ENCODE data around the gene CDC5L.
"Not testable (repeated sequence)": the region's sequence is repeated elsewhere in the genome, so short reads cannot be mapped to it uniquely, and the experiment has no call there.

The CDC5L gene

GRCh38 chr6:44422531-44422930 lies 35.0 kb downstream of the CDC5L start:
- no peak for DNase-seq

- no peak for DNase-seq
These were observed 35.8 kb downstream of the CDC5L start for GRCh38 chr6:44423306-44423705.

GRCh38 chr6:44425951-44426350 lies 38.4 kb downstream of the CDC5L start:
- DNase-seq: no peak

GRCh38 chr6:44428682-44429081 lies 41.2 kb downstream of the CDC5L start:
- DNase-seq: no peak

GRCh38 chr6:44430326-44430725 lies 42.8 kb downstream of the CDC5L start:
- DNase-seq: no peak

- no peak for DNase-seq
These were observed 43.7 kb downstream of the CDC5L start for GRCh38 chr6:44431118-44431725.

GRCh38 chr6:44432227-44432626 lies 44.7 kb downstream of the CDC5L start:
- DNase-seq: no peak

- no peak for DNase-seq
These were observed 45.2 kb downstream of the CDC5L start for GRCh38 chr6:44432726-44433125.

GRCh38 chr6:44435500-44435899 lies 48.0 kb downstream of the CDC5L start:
- DNase-seq: no peak

- DNase-seq: no peak
These were observed 51.3 kb downstream of the CDC5L start for GRCh38 chr6:44438827-44439226.

- no peak for DNase-seq
These were observed 52.0 kb downstream of the CDC5L start for GRCh38 chr6:44439270-44440045.

GRCh38 chr6:44441091-44441855 lies 53.8 kb downstream of the CDC5L start:
- DNase-seq: no peak

GRCh38 chr6:44442236-44442635 lies 54.7 kb downstream of the CDC5L start:
- DNase-seq: no peak

- no peak for DNase-seq
These were observed 55.4 kb downstream of the CDC5L start for GRCh38 chr6:44442833-44443444.

GRCh38 chr6:44444853-44445252 lies 57.3 kb downstream of the CDC5L start:
- no peak for DNase-seq

- DNase-seq: no peak
These were observed 59.3 kb downstream of the CDC5L start for GRCh38 chr6:44446626-44447300.

GRCh38 chr6:44449181-44449580 lies 61.7 kb downstream of the CDC5L start:
- DNase-seq: not testable (repeated sequence)

GRCh38 chr6:44451803-44452695 lies 64.5 kb downstream of the CDC5L start:
- no peak for DNase-seq

GRCh38 chr6:44452725-44453124 lies 65.2 kb downstream of the CDC5L start:
- no peak for DNase-seq

GRCh38 chr6:44453146-44453545 lies 65.6 kb downstream of the CDC5L start:
- no peak for DNase-seq

- DNase-seq: no peak
These were observed 66.7 kb downstream of the CDC5L start for GRCh38 chr6:44454198-44454597.

All from activated CD8-positive, alpha-beta memory T cell treated with anti-CD3 and anti-CD28 coated beads, Interleukin-2, amount 50 U/mL, for 48 hours (primary cell).